Peyer's patch (tissue), 4 donors: Measurements from ENCODE around the gene CEBPG.
A peak's percentile ranks its signal among the peaks of the same experiment; 100 is the strongest.

Experiments
- POLR2A ChIP-seq, 2 donors: fragments of 450-650 bp; IDR thresholded peaks; one replicate each; pipeline ENCODE4 v1.5.1; 2017; ENCODE audit warnings: antibody characterized with exemption in 2 of 2, mild to moderate bottlenecking in 2 of 2, moderate library complexity in 2 of 2
- TF ChIP-seq, protein P1 (sequence below), 6 experiments: fragments of 450-650 bp in 4 of 6; fragments of 200-600 bp in 2 of 6; sonication (generic) in 1 of 6; IDR thresholded peaks; one replicate each; pipeline ENCODE4 v1.5.1; 2017 to 2019; ENCODE audit warnings: antibody characterized with exemption in 6 of 6, mild to moderate bottlenecking in 3 of 6, moderate library complexity in 1 of 6

DNA sequence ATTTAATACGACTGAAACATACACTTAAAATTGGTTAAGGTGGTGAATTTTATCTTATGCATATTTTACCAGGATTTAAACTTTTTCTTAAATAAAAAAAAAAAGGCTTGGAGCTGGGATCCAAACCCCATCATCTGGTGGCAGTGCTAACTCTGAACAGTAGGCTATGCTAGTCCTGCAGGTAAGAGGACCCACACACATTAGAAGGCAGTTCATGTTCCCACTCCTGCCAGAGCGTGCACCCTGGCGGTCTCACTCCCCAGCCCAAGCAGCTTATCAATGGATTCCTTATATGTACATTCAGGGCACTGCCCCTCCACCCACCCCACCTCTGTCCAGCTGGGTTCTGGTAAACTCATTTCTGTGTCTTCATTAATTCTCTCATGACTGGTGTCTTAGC lies 39.9 kb upstream of the CEBPG start:
- TF ChIP-seq, protein P1, sequence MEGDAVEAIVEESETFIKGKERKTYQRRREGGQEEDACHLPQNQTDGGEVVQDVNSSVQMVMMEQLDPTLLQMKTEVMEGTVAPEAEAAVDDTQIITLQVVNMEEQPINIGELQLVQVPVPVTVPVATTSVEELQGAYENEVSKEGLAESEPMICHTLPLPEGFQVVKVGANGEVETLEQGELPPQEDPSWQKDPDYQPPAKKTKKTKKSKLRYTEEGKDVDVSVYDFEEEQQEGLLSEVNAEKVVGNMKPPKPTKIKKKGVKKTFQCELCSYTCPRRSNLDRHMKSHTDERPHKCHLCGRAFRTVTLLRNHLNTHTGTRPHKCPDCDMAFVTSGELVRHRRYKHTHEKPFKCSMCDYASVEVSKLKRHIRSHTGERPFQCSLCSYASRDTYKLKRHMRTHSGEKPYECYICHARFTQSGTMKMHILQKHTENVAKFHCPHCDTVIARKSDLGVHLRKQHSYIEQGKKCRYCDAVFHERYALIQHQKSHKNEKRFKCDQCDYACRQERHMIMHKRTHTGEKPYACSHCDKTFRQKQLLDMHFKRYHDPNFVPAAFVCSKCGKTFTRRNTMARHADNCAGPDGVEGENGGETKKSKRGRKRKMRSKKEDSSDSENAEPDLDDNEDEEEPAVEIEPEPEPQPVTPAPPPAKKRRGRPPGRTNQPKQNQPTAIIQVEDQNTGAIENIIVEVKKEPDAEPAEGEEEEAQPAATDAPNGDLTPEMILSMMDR (IDR thresholded peaks at IDR 0.05) = peak in 2 of 6 experiments; percentile 22 to 26
- no peak for TF ChIP-seq POLR2A (IDR thresholded peaks at IDR 0.05)
